ENCODE measurements around the gene USP3.
A peak's percentile ranks its signal among the peaks of the same experiment; 100 is the strongest.

- TF ChIP-seq SIN3A (IDR thresholded peaks at IDR 0.05; ENCODE audit: borderline replicate concordance, low read depth, low read length) (no peak), YY1 (IDR thresholded peaks at IDR 0.05; ENCODE audit: low read depth) (no peak), POLR2AphosphoS5 (IDR thresholded peaks at IDR 0.05; ENCODE audit: low read depth, low read length) (no peak), MEF2A (IDR thresholded peaks at IDR 0.05; ENCODE audit: borderline replicate concordance, low read depth) (no peak), CHD2 (IDR thresholded peaks at IDR 0.05; ENCODE audit: low read length, partially characterized antibody) (no peak)
- TF ChIP-seq, protein P1, sequence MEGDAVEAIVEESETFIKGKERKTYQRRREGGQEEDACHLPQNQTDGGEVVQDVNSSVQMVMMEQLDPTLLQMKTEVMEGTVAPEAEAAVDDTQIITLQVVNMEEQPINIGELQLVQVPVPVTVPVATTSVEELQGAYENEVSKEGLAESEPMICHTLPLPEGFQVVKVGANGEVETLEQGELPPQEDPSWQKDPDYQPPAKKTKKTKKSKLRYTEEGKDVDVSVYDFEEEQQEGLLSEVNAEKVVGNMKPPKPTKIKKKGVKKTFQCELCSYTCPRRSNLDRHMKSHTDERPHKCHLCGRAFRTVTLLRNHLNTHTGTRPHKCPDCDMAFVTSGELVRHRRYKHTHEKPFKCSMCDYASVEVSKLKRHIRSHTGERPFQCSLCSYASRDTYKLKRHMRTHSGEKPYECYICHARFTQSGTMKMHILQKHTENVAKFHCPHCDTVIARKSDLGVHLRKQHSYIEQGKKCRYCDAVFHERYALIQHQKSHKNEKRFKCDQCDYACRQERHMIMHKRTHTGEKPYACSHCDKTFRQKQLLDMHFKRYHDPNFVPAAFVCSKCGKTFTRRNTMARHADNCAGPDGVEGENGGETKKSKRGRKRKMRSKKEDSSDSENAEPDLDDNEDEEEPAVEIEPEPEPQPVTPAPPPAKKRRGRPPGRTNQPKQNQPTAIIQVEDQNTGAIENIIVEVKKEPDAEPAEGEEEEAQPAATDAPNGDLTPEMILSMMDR (IDR thresholded peaks at IDR 0.05) = peak; percentile 33; the same call in 1 of the 2 replicates
- TF ChIP-seq, protein P2, sequence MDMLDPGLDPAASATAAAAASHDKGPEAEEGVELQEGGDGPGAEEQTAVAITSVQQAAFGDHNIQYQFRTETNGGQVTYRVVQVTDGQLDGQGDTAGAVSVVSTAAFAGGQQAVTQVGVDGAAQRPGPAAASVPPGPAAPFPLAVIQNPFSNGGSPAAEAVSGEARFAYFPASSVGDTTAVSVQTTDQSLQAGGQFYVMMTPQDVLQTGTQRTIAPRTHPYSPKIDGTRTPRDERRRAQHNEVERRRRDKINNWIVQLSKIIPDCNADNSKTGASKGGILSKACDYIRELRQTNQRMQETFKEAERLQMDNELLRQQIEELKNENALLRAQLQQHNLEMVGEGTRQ (IDR thresholded peaks at IDR 0.05; ENCODE audit: borderline replicate concordance, low read depth, low read length) = no peak
Measured at GRCh38 chr15:63599401-63600000, 95.1 kb downstream of the USP3 start.

All from SK-N-SH (cell line).